Colonic mucosa (tissue), 4 donors: Measurements from ENCODE around the gene NRCAM. TPM values are rescaled to one million over a fixed set of nuclear protein-coding genes. Genes with fewer than 3 reads are reported as not detected.

ENCODE experiments used
- DNase-seq: peaks from one replicate; pipeline ENCODE4 v3.0.0-alpha.2; 2020
- H3K27ac ChIP-seq: fragments of 200-600 bp; one replicate; pipeline ENCODE4 v1.8.0; 2021
- H3K27me3 ChIP-seq: fragments of 200-600 bp; one replicate; pipeline ENCODE4 v1.8.0; 2021
- H3K36me3 ChIP-seq: fragments of 200-600 bp; one replicate; pipeline ENCODE4 v1.8.0; 2021
- H3K4me1 ChIP-seq: fragments of 200-600 bp; one replicate; pipeline ENCODE4 v1.8.0; 2021; ENCODE audit warnings: mild to moderate bottlenecking
- H3K4me3 ChIP-seq: fragments of 200-600 bp; one replicate; pipeline ENCODE4 v1.8.0; 2021
- H3K9ac ChIP-seq, 2 donors: one replicate each; pipeline ENCODE4 v1.7.0; 2013; ENCODE audit warnings: control low read depth in 2 of 2, low read depth in 2 of 2, low read length in 2 of 2
- H3K9me3 ChIP-seq: fragments of 200-600 bp; one replicate; pipeline ENCODE4 v1.8.0; 2021
- CTCF ChIP-seq: fragments of 200-600 bp; IDR thresholded peaks from one replicate; pipeline ENCODE4 v1.8.0; 2022; ENCODE audit warnings: antibody characterized with exemption, mild to moderate bottlenecking
- intact Hi-C: fragments of 100-400 bp; cut with DNase I; formaldehyde crosslinking; loops from one replicate; pipeline ENCODE4 v1.14.1; 2022
- total RNA-seq, 2 donors: library from RNA; stranded (reverse); fragmentation: NEBNext Ultra II Directional in 1 of 2; extraction: Animal tissue kit (Norgen Biotek cat#: 25700) in 1 of 2; gene quantifications; one replicate each; pipeline ENCODE4 v1.2.1, GENCODE V29; 2021
- donor health status: healthy.
- donor health status: DM: no; HTN: no; CAD: no.
- donor health status: DM: no; HTN: no; CAD: no.

NRCAM gene
- total RNA-seq, 2 donors from 2014 or later = 0.42 to 1.1 TPM

GRCh38 chr7:108375668-108376067 lies 80.6 kb downstream of the NRCAM start:
- no peaks in the 10 kb centered on the region for H3K27me3 ChIP-seq
- no peak overlapping the region for H3K27ac ChIP-seq
- DNase-seq = no peak
- no peaks in the 10 kb centered on the region for H3K9me3 ChIP-seq
- intact Hi-C loops = no loop called here
- no peak overlapping the region for H3K4me3 ChIP-seq
- H3K9ac ChIP-seq = no peak overlapping the region
- no peak for TF ChIP-seq CTCF
- H3K4me1 ChIP-seq = no peaks in the 10 kb centered on the region
- no peaks in the 10 kb centered on the region for H3K36me3 ChIP-seq

DNA sequence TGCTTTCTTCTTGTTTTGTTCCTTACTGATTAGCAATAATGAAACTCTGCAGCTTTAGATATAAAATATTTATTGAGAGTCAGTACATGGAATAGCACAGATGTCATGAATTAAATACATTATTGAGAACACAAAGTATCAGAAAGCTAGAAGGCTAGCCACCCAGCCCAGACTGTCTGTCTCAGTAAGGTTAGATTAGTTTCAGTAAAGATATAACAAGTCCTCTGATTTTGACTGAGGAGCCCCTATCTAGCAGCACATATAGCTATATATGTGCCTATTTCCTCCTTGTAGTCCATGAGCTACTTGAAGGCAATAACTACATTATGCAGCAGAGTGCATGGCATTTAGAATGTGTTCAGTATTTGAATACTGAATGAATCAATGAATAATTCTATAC lies 81.3 kb downstream of the NRCAM start:
- Histone ChIP-seq H3K4me1 (no peaks in the 10 kb centered on the region), H3K9ac (no peak overlapping the region), H3K4me3 (no peak overlapping the region), H3K27me3 (no peaks in the 10 kb centered on the region), H3K27ac (no peak overlapping the region), H3K36me3 (no peaks in the 10 kb centered on the region), H3K9me3 (no peaks in the 10 kb centered on the region)
- no peak for DNase-seq
- intact Hi-C loops = no loop called here
- no peak for TF ChIP-seq CTCF

- Histone ChIP-seq H3K4me1 (no peaks in the 10 kb centered on the region), H3K27me3 (no peaks in the 10 kb centered on the region), H3K4me3 (no peak overlapping the region), H3K9ac (no peak overlapping the region), H3K36me3 (no peaks in the 10 kb centered on the region), H3K27ac (no peak overlapping the region), H3K9me3 (no peaks in the 10 kb centered on the region)
- intact Hi-C loops = no loop called here
- no peak for TF ChIP-seq CTCF
- DNase-seq = no peak
Observed at GRCh38 chr7:108372618-108373017, 83.6 kb downstream of the NRCAM start.

GRCh38 chr7:108370616-108371015 lies 85.6 kb downstream of the NRCAM start:
- no peak overlapping the region for H3K4me3 ChIP-seq
- intact Hi-C loops = no loop called here
- no peaks in the 10 kb centered on the region for H3K27me3 ChIP-seq
- no peak for DNase-seq
- no peaks in the 10 kb centered on the region for H3K36me3 ChIP-seq
- no peak overlapping the region for H3K9ac ChIP-seq
- no peak overlapping the region for H3K27ac ChIP-seq
- no peak for TF ChIP-seq CTCF
- H3K9me3 ChIP-seq = no peaks in the 10 kb centered on the region
- H3K4me1 ChIP-seq = no peaks in the 10 kb centered on the region

DNA sequence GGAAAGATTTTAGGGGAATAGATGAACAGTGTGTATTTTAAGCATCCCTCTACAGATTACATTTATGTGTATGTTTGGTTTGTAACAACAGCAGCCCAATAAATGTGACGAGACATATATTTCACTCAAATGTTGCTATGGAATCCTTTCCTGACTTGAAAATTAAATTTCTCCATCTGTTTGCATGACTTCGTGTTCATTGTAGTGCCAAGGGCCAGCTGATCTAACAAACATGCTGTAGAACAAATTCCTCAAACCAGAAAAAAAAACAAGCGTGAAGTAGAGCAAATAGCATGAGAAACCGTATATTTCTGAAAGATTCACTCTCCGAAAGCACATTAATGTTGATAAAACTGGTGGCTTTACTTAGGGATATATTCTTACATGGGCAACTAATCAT lies 87.8 kb downstream of the NRCAM start:
- Histone ChIP-seq H3K9ac (no peak overlapping the region), H3K36me3 (no peaks in the 10 kb centered on the region), H3K4me3 (no peak overlapping the region), H3K9me3 (no peaks in the 10 kb centered on the region), H3K27ac (no peak overlapping the region), H3K4me1 (no peaks in the 10 kb centered on the region), H3K27me3 (no peaks in the 10 kb centered on the region)
- no peak for DNase-seq
- no peak for TF ChIP-seq CTCF
- intact Hi-C loops = no loop called here

- TF ChIP-seq CTCF = no peak
- H3K9ac ChIP-seq = no peak overlapping the region
- H3K4me3 ChIP-seq = no peak overlapping the region
- H3K36me3 ChIP-seq = no peaks in the 10 kb centered on the region
- H3K27me3 ChIP-seq = no peaks in the 10 kb centered on the region
- H3K4me1 ChIP-seq = no peaks in the 10 kb centered on the region
- no peaks in the 10 kb centered on the region for H3K9me3 ChIP-seq
- no peak for DNase-seq
- intact Hi-C loops = no loop called here
- no peak overlapping the region for H3K27ac ChIP-seq
Observed at GRCh38 chr7:108367946-108368345, 88.3 kb downstream of the NRCAM start.
